Measurements from ENCODE around the gene CYRIA.

GRCh38 chr2:16674154-16674553, 8.5 kb upstream of the CYRIA start:
- TF ChIP-seq GATA2 (IDR thresholded peaks at IDR 0.05; ENCODE audit: low read depth, low read length) (no peak), GATA3 (IDR thresholded peaks at IDR 0.05; ENCODE audit: low read depth, low read length) (no peak)

All from SH-SY5Y (cell line).